ENCODE measurements around the gene KLC1.
"Not testable (repeated sequence)": the region's sequence is repeated elsewhere in the genome, so short reads cannot be mapped to it uniquely, and the experiment has no call there.

The KLC1 gene

GRCh38 chr14:103626146-103626850, 2.7 kb upstream of the KLC1 start:
- no peak for DNase-seq

GRCh38 chr14:103627073-103628025, 1.7 kb upstream of the KLC1 start:
- DNase-seq: no peak

- DNase-seq: peak; percentile 5
These were observed 759 bp upstream of the KLC1 start for GRCh38 chr14:103628221-103628683.

GRCh38 chr14:103629503-103630121, 601 bp downstream of the KLC1 start:
- DNase-seq: no peak

- DNase-seq: no peak
These were observed 1.5 kb downstream of the KLC1 start for GRCh38 chr14:103630364-103631108.

- DNase-seq: no peak
These were observed 4.4 kb downstream of the KLC1 start for GRCh38 chr14:103633391-103633790.

- no peak for DNase-seq
These were observed 5.1 kb downstream of the KLC1 start for GRCh38 chr14:103634156-103634555.

GRCh38 chr14:103638594-103638993, 9.6 kb downstream of the KLC1 start:
- no peak for DNase-seq

- no peak for DNase-seq
These were observed 12.2 kb downstream of the KLC1 start for GRCh38 chr14:103641161-103641560.

- no peak for DNase-seq
These were observed 17.2 kb downstream of the KLC1 start for GRCh38 chr14:103646189-103646588.

GRCh38 chr14:103649001-103649400, 20.0 kb downstream of the KLC1 start:
- no peak for DNase-seq

GRCh38 chr14:103650213-103650612, 21.2 kb downstream of the KLC1 start:
- DNase-seq: no peak

- no peak for DNase-seq
These were observed 22.6 kb downstream of the KLC1 start for GRCh38 chr14:103651585-103651984.

GRCh38 chr14:103652806-103653205, 23.8 kb downstream of the KLC1 start:
- DNase-seq: no peak

- not testable (repeated sequence) for DNase-seq
These were observed 24.3 kb downstream of the KLC1 start for GRCh38 chr14:103653336-103653735.

GRCh38 chr14:103653805-103654204, 24.8 kb downstream of the KLC1 start:
- DNase-seq: no peak

- DNase-seq: no peak
These were observed 25.6 kb downstream of the KLC1 start for GRCh38 chr14:103654619-103655018.

GRCh38 chr14:103656031-103656755, 27.2 kb downstream of the KLC1 start:
- DNase-seq: peak; percentile 65

- DNase-seq: no peak
These were observed 27.7 kb downstream of the KLC1 start for GRCh38 chr14:103656756-103657133.

GRCh38 chr14:103657471-103657870, 28.5 kb downstream of the KLC1 start:
- peak; percentile 31 for DNase-seq

- no peak for DNase-seq
These were observed 30.6 kb downstream of the KLC1 start for GRCh38 chr14:103659631-103660030.

GRCh38 chr14:103662029-103662428, 33.0 kb downstream of the KLC1 start:
- no peak for DNase-seq
